ENCODE results near the gene TMPRSS2.

Gene TMPRSS2

DNA sequence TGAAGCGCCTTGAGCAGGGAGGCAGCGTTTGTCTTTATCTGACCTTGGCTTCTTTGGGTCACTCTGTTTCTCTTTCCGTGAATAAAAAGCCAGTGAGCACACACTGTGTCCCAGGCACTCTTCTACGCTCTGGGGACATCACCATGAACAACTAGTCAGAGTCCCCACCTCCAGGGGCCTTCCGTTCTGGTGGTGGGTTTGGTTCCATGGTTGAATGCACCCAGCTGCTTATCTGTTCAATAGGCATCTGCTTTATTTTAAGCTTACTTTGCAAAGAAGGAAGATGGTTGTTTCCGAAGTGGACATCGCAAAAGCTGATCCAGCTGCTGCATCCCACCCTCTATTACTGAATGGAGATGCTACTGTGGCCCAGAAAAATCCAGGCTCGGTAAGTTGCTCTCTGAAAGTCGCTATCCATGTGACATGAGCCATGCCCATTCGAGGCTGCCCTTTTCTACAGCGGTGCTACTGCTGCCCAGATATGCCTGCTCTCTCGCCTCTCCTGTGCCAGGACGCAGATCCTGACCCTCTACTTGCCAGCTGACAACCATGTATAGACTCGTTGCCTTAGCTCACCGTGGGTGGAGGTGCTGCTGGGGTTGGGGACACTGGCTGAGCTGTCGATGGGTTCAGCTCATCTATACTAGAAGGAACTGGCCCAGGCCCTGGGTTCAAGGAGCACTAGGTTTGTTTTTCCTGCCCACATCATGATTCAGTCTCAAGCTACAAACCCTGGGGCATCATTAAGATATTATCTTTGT, 76.0 kb downstream of the TMPRSS2 start (continued):
- TF ChIP-seq ARNTL (CRISPR knock-in tag; IDR thresholded peaks at IDR 0.05; ENCODE audit: borderline replicate concordance, low read depth) (no peak), SNAI2 (CRISPR knock-in tag; IDR thresholded peaks at IDR 0.05) (no peak)

DNA sequence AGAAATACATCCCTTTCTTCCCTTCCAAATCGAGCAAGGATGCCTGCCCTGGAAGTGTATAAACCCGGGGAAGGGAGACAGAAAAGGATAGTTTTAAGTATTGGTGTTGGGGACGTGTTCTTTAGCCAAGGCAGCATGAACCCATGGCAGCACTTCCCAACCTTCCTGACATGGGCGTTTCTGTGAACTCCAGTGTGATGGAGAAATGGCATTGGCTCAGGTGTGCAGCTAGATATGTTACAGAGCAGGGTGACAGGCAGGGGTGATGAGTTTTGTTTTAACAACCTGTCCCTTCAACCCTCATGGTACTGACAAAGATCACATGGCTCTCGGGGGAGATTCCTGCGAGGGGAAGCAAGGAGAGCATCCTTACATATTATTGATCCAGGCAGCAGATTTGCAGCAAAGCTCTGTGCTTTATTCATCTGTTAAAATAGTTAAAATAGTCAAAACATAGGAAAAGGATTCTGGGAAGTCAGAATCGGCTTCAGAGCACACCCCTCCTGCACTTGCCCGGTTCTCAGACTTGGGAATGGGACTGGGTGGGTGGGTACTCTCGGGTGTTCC, 78.0 kb downstream of the TMPRSS2 start:
- no peak for ATAC-seq
- no peak for TF ChIP-seq ZNF70 (CRISPR knock-in tag; IDR thresholded peaks at IDR 0.05)
- TF ChIP-seq ZNF8 (CRISPR knock-in tag; IDR thresholded peaks at IDR 0.05) = no peak
- no peak for TF ChIP-seq ZFP30 (CRISPR knock-in tag; IDR thresholded peaks at IDR 0.05)
- TF ChIP-seq RARB (CRISPR knock-in tag; IDR thresholded peaks at IDR 0.05) = no peak
- no peak for TF ChIP-seq ARNTL (CRISPR knock-in tag; IDR thresholded peaks at IDR 0.05; ENCODE audit: borderline replicate concordance, low read depth)
- TF ChIP-seq ZC3H10 (CRISPR knock-in tag; IDR thresholded peaks at IDR 0.05) = no peak
- TF ChIP-seq, protein P1, sequence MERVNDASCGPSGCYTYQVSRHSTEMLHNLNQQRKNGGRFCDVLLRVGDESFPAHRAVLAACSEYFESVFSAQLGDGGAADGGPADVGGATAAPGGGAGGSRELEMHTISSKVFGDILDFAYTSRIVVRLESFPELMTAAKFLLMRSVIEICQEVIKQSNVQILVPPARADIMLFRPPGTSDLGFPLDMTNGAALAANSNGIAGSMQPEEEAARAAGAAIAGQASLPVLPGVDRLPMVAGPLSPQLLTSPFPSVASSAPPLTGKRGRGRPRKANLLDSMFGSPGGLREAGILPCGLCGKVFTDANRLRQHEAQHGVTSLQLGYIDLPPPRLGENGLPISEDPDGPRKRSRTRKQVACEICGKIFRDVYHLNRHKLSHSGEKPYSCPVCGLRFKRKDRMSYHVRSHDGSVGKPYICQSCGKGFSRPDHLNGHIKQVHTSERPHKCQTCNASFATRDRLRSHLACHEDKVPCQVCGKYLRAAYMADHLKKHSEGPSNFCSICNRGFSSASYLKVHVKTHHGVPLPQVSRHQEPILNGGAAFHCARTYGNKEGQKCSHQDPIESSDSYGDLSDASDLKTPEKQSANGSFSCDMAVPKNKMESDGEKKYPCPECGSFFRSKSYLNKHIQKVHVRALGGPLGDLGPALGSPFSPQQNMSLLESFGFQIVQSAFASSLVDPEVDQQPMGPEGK (CRISPR knock-in tag; IDR thresholded peaks at IDR 0.05; ENCODE audit: borderline replicate concordance) = no peak
- TF ChIP-seq ISL1 (CRISPR knock-in tag; IDR thresholded peaks at IDR 0.05) = no peak
- TF ChIP-seq, protein P2, sequence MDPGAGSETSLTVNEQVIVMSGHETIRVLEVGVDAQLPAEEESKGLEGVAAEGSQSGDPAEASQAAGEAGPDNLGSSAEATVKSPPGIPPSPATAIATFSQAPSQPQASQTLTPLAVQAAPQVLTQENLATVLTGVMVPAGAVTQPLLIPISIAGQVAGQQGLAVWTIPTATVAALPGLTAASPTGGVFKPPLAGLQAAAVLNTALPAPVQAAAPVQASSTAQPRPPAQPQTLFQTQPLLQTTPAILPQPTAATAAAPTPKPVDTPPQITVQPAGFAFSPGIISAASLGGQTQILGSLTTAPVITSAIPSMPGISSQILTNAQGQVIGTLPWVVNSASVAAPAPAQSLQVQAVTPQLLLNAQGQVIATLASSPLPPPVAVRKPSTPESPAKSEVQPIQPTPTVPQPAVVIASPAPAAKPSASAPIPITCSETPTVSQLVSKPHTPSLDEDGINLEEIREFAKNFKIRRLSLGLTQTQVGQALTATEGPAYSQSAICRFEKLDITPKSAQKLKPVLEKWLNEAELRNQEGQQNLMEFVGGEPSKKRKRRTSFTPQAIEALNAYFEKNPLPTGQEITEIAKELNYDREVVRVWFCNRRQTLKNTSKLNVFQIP (CRISPR knock-in tag; IDR thresholded peaks at IDR 0.05; ENCODE audit: borderline replicate concordance, low read depth) = no peak
- no peak for TF ChIP-seq BACH2 (CRISPR knock-in tag; IDR thresholded peaks at IDR 0.05; ENCODE audit: borderline replicate concordance)
- TF ChIP-seq OSR1 (CRISPR knock-in tag; IDR thresholded peaks at IDR 0.05) = no peak
- no peak for TF ChIP-seq ZNF565 (CRISPR knock-in tag; conservative IDR thresholded peaks at IDR 0.05; ENCODE audit: low read depth)
- TF ChIP-seq ESRRG (CRISPR knock-in tag; IDR thresholded peaks at IDR 0.05) = no peak
- no peak for TF ChIP-seq SNAI2 (CRISPR knock-in tag; IDR thresholded peaks at IDR 0.05)
- TF ChIP-seq, protein P3, sequence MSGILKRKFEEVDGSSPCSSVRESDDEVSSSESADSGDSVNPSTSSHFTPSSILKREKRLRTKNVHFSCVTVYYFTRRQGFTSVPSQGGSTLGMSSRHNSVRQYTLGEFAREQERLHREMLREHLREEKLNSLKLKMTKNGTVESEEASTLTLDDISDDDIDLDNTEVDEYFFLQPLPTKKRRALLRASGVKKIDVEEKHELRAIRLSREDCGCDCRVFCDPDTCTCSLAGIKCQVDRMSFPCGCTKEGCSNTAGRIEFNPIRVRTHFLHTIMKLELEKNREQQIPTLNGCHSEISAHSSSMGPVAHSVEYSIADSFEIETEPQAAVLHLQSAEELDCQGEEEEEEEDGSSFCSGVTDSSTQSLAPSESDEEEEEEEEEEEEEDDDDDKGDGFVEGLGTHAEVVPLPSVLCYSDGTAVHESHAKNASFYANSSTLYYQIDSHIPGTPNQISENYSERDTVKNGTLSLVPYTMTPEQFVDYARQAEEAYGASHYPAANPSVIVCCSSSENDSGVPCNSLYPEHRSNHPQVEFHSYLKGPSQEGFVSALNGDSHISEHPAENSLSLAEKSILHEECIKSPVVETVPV (CRISPR knock-in tag; IDR thresholded peaks at IDR 0.05) = no peak
- TF ChIP-seq ZFP3 (CRISPR knock-in tag; IDR thresholded peaks at IDR 0.05) = no peak
- TF ChIP-seq TCF4 (CRISPR knock-in tag; IDR thresholded peaks at IDR 0.05; ENCODE audit: borderline replicate concordance) = no peak
- no peak for TF ChIP-seq PPARA (CRISPR knock-in tag; IDR thresholded peaks at IDR 0.05; ENCODE audit: borderline replicate concordance)
- TF ChIP-seq TOX (CRISPR knock-in tag; IDR thresholded peaks at IDR 0.05; ENCODE audit: borderline replicate concordance) = no peak

DNA sequence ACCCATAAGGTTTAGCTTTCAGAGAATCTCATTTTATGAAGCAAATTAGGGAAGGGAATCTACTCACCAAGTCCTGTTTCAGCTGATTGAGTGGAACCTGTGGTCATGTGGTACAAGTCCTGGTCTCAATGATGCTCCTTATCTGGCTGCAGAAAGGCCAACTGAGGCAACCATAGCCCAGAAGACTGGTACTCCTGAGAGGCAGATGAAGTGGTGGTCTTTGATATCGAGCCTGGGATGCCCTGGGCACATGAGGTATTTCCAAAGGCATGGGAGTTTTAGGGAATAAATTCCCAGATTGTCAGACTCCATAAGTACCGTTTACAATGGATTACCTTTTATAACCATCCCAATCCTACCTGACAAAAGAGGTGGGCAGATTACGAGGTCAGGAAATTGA, 78.7 kb downstream of the TMPRSS2 start:
- TF ChIP-seq ZFP3 (CRISPR knock-in tag; IDR thresholded peaks at IDR 0.05) = no peak
- TF ChIP-seq ZNF8 (CRISPR knock-in tag; IDR thresholded peaks at IDR 0.05) = no peak
- TF ChIP-seq ESRRG (CRISPR knock-in tag; IDR thresholded peaks at IDR 0.05) = no peak
- TF ChIP-seq, protein P3 (CRISPR knock-in tag; IDR thresholded peaks at IDR 0.05) = no peak
- TF ChIP-seq ZC3H10 (CRISPR knock-in tag; IDR thresholded peaks at IDR 0.05) = no peak
- TF ChIP-seq BACH2 (CRISPR knock-in tag; IDR thresholded peaks at IDR 0.05; ENCODE audit: borderline replicate concordance) = no peak
- no peak for ATAC-seq

DNA sequence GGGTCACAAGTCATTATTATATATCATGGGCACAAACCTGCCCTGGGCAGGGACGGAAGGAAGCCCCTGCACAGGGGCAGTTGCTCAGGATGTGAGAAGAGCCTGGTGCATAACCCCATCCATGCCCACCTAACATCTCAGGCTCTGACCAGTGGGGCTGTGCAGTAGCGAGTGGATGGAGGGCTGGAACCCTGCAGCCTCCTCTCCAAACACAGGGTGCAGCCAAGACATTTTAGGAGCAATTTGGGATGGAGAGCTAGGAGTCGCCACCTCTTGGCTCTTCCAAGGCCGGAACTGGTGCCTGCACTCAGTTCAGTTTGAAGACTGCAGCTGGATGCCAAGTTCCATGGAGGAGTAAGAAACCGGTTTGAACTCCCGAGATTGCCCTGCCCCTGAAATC, 79.1 kb downstream of the TMPRSS2 start:
- ATAC-seq = no peak
- TF ChIP-seq CSDC2 (CRISPR knock-in tag; IDR thresholded peaks at IDR 0.05) = no peak
- TF ChIP-seq ZNF8 (CRISPR knock-in tag; IDR thresholded peaks at IDR 0.05) = no peak
- TF ChIP-seq, protein P3 (CRISPR knock-in tag; IDR thresholded peaks at IDR 0.05) = no peak
- TF ChIP-seq, protein P4, sequence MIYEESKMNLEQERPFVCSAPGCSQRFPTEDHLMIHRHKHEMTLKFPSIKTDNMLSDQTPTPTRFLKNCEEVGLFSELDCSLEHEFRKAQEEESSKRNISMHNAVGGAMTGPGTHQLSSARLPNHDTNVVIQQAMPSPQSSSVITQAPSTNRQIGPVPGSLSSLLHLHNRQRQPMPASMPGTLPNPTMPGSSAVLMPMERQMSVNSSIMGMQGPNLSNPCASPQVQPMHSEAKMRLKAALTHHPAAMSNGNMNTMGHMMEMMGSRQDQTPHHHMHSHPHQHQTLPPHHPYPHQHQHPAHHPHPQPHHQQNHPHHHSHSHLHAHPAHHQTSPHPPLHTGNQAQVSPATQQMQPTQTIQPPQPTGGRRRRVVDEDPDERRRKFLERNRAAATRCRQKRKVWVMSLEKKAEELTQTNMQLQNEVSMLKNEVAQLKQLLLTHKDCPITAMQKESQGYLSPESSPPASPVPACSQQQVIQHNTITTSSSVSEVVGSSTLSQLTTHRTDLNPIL (CRISPR knock-in tag; IDR thresholded peaks at IDR 0.05; ENCODE audit: low read depth) = no peak
- no peak for TF ChIP-seq ZFP30 (CRISPR knock-in tag; IDR thresholded peaks at IDR 0.05)
- no peak for TF ChIP-seq RARB (CRISPR knock-in tag; IDR thresholded peaks at IDR 0.05)
- TF ChIP-seq, protein P1 (CRISPR knock-in tag; IDR thresholded peaks at IDR 0.05; ENCODE audit: borderline replicate concordance) = no peak
- TF ChIP-seq ARNTL (CRISPR knock-in tag; IDR thresholded peaks at IDR 0.05; ENCODE audit: borderline replicate concordance, low read depth) = no peak

Data from SK-N-SH treated with all-trans-retinoic acid at 6 μM for 48 hours (cell line).